GM18517 (cell line): ENCODE measurements around the gene ISOC2.
"Not testable (repeated sequence)": the region's sequence is repeated elsewhere in the genome, so short reads cannot be mapped to it uniquely, and the experiment has no call there.

Source experiments
- ATAC-seq: cut with Tn5 transposase; IDR thresholded peaks from one replicate; pipeline ENCODE4 v1.9.1; 2021; ENCODE audit warnings: mild to moderate bottlenecking, moderate library complexity; ENCODE audit not compliant: unreplicated experiment

The ISOC2 gene, protein sequence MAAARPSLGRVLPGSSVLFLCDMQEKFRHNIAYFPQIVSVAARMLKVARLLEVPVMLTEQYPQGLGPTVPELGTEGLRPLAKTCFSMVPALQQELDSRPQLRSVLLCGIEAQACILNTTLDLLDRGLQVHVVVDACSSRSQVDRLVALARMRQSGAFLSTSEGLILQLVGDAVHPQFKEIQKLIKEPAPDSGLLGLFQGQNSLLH

DNA sequence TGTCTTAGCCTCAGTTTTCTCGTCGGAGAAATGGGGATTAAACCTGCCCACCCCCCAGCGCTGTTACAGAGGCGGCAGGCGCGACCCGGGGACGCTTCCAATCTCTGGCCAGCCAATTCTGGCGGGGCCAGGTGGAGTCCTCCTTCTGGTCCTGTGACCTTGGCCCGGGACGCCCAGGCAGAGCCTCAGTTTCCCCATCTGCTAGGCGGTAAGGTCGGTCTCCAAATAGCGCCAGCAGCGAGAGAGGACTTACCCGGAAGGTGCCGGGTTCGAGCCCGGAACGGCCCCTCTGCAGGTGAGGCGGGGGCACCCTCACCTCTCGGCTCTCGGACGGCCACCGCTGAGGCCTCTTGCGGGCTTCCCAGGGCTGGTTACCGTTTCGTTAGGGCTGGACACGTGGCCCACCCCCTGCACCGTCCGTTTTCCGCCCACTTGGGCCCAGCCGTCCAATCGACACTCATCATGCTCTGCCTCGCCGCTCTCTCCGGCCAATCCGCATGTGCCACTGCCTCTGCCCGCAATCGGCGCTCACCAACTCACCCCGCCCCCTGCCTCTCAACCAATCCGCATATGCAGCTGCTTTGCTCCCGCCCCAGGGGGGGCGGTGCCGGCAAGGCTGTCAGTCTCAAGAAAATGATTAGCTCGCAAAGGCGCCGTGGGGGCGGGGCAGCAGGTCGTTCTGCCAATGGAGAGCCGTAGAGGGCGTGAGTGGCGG lies at the start of gene ISOC2:
ISOC2 (minus strand) TSS at position 384 of the 715 bp plus-strand sequence. CDS start 5,156 bp downstream, outside the sequence.
- ATAC-seq = peak; percentile 95

DNA sequence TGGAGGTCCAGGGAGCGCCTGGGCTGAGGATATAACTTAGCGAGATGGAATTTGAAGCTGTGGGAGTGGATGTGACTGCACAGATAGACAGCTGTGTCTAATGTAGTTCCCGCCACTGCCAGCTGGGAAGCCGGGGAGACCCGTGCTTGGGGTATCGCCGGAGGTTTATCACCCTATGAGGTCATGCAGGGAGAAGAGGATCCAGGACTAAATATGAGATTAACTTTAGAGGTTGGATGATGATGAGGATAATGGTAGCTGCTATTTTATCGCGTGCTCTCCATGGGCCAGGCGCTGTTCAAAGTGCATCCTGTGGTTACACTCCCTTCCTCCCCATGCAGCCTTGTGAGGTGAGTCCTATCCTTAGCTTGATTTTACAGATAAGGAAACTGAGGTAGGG lies 46.7 kb upstream of the ISOC2 start:
- ATAC-seq = no peak

DNA sequence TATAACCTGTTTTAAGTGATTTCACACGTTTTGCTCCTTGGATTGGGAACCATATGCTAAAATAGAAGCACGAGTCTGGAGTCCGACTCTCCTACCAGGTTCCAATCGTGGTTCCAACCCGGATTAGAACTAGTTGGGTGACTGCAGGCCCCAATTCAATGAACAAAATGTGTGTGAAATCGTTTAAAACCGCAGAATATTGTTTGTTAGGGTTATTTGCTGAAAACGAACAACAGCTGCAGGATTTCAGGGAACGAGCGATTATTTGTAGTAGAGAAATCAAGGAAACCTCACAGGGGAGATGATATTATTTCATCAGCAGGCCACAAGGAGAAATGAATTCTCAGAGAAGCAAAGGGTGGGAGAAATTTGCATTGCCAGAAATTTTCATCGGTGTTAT lies 43.5 kb upstream of the ISOC2 start:
- no peak for ATAC-seq

DNA sequence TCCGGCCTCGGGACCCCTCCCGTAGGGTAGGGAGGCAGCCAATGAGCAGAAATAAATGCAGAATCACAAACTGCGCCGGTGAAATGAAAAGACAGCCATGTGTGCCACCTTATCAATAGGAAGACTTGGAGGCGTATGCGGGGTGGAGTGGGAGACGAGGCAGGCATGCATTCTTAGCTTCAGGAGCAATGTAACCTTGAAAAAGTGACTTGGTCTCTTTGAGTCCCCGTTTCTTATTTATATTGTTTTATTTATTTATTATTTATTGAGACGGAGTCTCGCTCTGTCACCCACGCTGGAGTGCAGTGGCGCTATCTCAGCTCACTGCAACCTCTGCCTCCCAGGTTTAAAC lies 42.8 kb upstream of the ISOC2 start:
- ATAC-seq = no peak

DNA sequence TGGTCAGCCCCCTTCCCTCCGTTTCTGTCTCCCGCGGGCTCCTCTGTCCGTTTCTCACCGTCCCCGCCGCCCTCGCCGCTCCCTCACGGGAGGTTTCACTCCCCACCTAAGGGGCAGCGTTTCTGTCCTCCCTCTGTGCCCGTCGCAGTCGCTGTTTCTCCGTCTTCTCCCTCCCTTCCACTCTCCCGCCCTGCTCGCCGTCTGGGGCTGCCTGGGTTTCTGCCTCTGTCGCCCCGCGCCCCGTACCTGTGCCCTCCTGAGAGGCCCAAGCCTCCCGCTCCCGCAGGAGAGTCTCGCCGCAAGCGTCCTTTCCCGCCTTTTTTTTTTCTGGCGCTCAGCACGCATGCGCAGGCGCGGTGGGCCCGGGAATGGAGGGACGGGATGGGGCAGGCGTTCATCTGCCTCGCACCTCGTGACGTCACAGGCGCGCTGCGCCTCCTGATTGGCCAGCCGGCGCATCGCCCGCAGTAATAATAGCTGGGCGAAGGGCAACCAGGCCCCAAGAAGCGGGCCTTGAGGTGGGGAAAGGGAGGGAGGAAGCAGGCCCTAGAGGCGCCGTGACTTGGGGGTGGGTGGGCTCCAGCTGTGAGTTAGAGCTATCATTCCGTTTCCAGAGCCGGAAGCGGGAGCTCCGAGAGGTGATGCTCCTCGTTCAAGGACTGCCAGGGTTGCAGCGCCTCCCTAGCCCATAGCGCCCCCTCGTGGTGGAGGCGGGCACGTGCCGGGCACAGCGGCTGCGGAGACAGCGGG lies 42.2 kb upstream of the ISOC2 start:
- ATAC-seq = peak; percentile 85

DNA sequence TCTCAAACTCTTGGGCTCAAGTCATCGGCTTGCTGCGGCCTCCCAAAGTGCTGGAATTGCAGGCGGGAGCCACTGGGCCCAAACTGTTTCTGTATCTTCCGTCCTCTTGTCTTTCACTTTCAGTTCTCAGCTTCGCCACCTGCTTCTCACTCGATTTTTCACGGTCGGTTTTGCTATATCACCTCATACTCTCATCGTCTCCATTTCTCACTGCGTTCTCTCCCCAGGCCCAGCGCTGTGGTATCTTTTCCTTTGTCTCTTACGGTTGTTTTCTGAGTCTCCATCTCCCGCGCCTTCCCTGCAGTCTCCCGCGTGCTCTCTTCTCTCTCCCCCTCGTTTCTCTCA lies 41.7 kb upstream of the ISOC2 start:
- ATAC-seq = no peak

DNA sequence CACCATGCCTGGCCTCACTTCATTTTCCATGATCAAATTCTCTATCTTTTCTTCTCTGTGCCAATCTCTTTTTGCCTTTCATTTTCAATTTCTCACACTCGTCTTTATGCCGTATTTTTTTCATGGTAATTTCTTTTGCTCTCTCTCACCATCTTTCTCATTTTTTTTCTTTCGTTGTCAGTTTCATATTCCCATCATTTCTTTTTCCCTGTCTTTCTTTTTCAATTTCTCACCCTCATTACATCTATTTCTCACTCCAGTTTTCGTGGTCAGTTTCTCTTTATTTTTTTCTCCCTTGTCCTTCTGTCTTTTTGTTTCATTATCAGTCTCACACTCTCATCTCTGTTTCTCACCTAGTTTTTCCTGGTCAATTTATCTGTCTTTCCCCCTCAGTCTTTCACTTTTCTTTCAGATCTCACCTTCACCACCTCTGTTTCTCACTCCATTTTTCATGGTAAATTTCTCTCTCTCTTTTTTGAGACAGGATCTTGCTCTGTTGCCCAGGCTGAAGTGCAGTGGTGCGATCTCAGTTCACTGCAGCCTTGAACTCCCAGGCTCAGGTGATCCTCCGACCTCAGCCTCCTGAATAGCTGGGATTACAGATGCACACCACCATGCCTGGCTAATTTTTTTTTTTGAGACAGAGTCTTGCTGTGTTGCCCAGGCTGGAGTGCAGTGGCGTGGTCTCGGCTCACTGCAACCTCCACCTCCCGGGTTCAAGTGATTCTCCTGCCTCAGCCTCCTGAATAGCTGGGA lies 40.9 kb upstream of the ISOC2 start:
- ATAC-seq = no peak

DNA sequence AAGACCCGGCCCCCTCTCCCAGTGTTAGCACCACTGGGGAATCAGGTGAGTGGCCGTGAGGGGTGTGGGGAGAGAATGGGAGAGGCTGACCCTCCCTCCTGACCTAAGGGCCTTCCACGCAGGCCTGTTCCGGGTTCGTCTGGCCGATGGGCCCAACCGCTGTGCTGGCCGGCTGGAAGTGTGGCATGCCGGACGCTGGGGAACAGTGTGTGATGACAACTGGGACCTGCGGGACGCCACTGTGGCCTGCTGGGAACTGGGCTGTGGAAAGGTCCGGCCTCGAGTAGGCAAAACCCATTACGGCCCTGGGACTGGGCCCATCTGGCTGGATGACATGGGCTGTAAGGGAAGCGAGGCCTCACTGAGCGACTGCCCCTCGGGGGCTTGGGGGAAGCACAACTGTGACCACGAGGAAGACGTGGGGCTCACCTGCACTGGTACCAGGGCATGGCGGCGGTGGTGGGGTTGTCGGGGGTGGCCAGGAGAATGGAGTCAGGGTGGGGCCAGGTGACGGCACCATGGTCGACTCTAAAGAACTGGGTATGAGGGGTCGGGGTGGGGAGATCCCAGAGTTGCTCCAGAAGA lies 39.0 kb upstream of the ISOC2 start:
- no peak for ATAC-seq

DNA sequence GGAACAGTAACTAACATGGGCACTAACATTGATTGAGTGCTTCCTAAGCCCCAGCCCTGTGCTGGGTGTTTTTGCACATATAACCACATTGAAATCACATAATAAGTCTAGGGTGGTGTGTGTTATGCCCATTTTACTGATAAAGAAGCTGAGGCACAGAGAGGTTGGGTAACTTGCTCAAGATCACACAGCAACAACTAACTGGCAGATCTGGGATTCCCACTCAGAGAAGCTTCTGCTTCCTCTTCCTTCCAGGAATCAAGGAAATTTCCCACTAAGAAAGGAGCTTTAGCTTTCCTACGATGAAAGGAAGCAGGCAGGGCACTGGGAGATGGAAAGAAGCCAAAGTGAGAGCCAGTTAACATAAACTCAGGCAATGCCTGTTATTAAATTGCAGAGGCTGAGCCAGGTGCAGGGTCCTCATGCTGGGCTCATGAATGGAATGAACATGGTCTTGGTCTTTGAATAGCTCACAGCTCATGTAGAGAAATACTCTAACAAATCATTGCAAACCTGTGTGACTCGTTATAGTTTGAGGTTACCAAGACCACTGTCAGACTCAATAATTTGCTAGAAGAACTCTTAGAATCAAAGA lies 36.9 kb upstream of the ISOC2 start:
- no peak for ATAC-seq

DNA sequence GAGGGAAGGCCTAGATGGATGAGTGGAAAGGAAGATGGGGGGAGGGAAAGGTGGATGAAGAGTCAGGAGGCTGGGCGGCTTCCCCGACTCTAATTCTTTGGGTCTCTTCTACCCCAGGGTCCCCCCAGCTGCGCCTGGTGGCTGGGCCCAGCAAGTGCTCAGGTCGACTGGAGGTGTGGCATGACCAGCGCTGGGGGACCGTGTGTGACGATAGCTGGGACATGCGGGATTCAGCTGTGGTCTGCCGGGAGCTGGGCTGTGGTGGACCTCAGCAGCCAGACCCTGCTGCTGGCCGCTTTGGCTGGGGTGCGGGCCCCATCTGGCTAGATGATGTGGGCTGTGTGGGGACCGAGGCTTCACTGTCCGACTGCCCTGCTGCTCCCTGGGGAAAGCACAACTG lies 36.3 kb upstream of the ISOC2 start:
- ATAC-seq = no peak

DNA sequence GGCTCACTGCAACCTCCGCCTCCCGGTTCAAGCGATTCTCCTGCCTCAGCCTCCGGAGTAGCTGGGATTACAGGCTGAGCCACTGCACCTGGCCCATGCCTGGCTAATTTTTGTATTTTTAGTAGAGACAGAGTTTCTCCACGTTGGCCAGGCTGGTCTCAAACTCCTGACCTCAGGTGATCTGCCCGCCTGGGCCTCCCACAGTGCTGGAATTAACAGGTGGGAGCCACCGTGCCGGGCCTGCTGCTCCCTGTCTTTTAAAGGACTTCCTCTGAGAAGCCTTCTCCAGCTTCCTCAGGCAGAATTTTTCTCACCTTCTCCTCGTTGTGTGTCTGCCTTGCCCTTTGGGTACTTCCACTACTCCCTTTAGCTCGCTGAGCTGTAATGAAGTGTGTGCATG lies 35.4 kb upstream of the ISOC2 start:
- not testable (repeated sequence) for ATAC-seq

DNA sequence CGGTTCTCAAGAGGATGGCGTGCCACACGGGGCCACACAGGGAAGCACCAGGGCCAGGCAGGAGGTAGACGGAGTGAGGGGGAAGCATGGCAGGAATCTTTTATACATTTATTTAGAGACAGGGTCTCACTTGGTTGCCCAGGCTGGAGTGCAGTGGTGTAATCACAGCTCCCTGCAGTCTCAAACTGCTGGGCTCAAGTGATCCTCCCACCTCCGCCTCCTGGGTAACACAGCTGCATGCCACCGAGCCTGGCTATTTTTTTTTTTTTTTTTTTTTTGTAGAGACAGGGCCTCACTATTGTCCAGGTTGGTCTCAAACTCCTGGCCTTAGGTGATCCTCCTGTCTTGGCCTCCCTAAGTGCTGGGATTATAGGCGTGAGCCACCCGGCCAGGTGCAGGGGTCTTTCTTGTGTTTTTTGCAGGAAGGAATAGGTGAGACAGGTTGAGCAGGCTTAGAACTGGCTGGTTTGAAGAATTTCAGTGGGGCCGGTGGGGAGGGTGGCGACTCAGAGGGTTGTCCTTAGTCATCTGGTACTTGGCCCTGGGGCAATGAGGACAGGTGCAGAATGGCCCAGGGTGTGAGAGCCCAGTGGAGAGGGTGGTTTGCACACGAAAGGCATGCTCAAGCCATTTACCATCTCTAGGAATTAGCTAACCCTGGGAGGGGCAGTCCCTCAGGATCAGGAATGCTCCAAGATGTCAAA lies 34.4 kb upstream of the ISOC2 start:
- ATAC-seq = no peak

DNA sequence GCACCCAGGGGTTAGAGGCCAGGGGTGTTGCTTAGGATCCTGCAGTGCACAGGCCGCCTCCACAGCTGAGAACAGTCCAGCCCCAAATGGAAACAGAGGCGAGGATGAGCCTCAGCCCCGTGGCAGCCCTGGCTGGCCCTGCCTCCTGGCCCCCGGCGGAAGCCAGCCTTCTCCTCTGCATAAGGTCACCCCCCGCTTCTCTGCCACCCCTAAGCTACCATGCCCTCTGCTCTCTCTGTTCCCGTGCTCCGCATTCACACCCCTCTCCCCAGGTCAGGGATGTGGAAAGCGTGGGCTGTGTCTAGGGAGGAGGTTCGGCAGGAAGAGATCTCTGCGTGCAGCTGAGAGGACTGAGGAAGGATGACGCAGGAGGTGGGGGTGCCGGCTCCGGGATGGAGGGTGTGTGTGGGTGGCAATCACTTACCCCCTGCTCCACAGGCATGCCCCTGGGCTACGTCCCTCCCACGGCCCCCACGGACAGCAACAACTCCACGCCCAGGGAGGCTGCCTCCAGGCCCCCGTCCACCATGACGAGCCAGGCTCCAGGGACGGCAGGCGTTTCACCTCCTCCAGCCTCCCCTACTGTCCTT lies 32.8 kb upstream of the ISOC2 start:
- no peak for ATAC-seq

DNA sequence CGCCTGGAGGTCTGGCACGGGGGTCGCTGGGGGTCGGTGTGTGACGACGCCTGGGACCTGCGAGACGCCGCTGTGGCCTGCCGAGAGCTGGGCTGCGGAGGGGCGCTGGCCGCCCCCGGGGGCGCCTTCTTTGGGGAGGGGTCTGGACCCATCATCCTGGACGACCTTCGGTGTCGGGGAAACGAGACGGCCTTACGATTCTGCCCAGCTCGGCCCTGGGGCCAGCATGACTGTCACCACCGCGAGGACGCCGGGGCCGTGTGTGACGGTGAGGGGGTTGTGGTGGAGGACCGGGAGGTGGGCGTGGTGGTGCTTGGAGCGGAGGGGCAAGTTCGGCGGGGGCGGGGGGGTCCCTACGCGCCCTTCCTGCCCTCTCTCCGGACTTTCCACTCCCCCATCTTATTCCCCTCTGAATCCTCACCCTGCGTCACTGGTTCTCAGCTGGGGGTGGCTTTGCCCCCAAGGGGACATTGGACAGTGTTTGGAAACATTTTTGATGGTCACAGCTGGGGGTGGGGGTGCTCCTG lies 32.3 kb upstream of the ISOC2 start:
- ATAC-seq = no peak

DNA sequence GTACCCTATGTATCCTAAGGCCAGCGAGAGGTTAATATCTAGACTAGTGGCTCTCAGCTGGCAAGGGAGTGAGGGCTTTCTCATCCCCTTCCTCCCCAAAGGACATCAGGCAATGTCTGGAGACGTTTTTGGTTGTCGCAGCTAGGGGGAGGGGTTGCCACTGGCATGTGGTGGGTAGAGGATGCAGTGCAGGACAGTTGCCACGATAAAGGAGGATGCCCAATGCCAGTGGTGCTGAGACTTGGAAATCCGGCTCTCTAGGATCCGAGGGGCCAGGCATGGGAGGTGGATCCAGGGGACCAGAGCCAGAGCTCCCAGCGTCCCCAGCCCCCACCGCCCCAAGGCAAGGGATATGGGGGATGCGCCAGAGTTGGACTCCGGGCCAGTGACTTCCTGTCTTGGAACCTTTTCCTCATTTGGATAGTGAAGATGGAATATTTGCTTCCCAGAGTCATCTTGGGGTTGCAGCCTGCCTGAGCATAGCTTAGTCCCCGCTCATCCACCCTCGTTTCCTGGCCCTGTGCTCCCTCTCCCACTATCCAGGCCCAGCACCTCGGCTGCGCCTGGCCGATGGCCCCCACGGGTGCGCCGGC lies 31.7 kb upstream of the ISOC2 start:
- ATAC-seq = no peak

DNA sequence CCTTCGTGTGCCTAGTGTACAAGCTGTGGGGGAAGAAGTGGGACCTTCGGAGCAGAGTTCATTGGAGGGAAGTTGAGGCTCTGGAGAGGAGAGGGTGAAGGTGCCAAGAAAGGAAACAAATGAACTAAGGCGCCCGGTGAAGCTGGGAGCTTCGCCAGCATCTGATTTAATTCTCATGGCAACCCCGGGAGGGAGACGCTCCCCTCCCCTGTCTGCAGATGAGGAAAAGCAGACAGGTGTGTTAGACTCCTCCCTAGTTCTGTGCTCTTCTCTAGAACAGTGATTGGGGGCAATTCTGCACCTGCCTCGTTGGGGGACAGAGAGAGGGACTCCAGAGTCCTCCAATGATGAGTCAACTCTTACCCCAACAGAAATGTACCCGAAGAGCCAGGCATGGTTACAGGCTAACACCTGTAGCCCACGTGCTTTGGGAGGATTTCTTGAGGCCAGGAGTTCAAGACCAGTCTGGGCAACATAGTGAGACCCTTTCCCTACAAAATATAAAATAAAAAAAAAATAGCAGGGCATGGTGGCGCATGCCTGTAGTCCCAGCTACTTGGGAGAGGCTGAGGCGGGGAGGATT lies 31.0 kb upstream of the ISOC2 start:
- no peak for ATAC-seq

DNA sequence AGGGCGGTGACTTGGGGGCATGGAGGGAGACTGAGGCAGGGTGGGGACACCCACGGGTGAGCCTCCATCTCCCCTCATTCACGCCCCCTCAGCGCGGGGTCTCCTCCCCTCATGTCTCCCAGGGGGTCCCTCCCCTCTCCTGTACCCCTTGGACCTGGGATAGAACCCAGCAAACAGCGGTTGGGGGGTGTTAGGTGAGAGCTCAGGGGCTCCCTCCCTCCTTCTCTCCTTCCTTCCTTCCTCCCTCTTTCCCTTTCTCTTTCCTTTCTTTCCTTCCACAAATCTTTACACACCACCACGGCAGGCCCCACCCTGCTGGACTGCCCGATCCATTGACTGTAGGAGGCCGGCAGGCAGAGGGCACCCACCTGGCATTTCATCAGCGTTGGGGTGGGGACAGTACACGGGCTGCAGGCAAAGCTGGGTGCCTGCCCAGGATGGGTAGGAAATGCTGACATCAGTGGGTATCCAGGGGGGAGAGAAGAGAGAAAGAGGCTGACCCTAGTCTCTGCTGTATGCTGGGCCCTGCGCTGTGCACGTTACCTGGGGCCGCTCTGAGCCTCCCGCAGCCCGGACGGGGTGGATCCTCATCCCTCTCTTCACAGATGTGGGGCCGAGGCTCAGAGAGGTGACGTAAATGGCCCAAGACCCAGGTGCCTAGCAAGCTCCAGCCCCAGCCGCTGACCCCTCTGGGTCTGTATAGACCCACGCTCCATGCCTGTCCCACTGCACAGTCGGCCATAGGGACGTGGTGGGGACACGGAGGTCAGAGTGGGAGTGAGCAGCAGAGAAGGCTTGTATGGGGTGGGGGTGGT lies 30.3 kb upstream of the ISOC2 start:
- ATAC-seq = no peak
